WTC11 (cell line): Measurements from ENCODE around the gene KDM5B. TPM values are rescaled to one million over a fixed set of nuclear protein-coding genes. Genes with fewer than 3 reads are reported as not detected.

Experiments used
- ATAC-seq: fragments of 200-7000 bp; cut with Tn5 transposase; 2 replicates; pipeline ENCODE4 v1.10.0; 2021; ENCODE audit warnings: mild to moderate bottlenecking, moderate library complexity
- CTCF ChIA-PET: fragments of 300-600 bp; sonication (Branson Sonifier 250); formaldehyde crosslinking; loops from one replicate; lab custom pipeline; 2021; ENCODE audit warnings: antibody characterized with exemption; lab: Charles Lee
- POLR2A ChIA-PET: fragments of 350-600 bp; sonication (Branson Sonifier 250); formaldehyde crosslinking; loops from one replicate; lab custom pipeline; 2021; ENCODE audit warnings: antibody characterized with exemption; lab: Charles Lee
- DNase-seq: peaks from one replicate; pipeline ENCODE4 v3.0.0; 2021; ENCODE audit warnings: low spot score
- H3K27ac Mint-ChIP-seq: 2 replicates; pipeline ENCODE4 v1.8.0; 2021; ENCODE audit warnings: mixed read lengths
- H3K27me3 Mint-ChIP-seq: 2 replicates; pipeline ENCODE4 v1.8.0; 2021; ENCODE audit warnings: low read depth, mild to moderate bottlenecking, moderate library complexity, mixed read lengths
- H3K36me3 Mint-ChIP-seq: 2 replicates; pipeline ENCODE4 v1.8.0; 2021; ENCODE audit warnings: mixed read lengths
- H3K4me1 Mint-ChIP-seq: 2 replicates; pipeline ENCODE4 v1.8.0; 2022; ENCODE audit warnings: mixed read lengths
- H3K4me3 Mint-ChIP-seq: 2 replicates; pipeline ENCODE4 v1.8.0; 2021; ENCODE audit warnings: mild to moderate bottlenecking, moderate library complexity, mixed read lengths
- H3K9me3 Mint-ChIP-seq: 2 replicates; pipeline ENCODE4 v1.8.0; 2021; ENCODE audit warnings: mixed read lengths
- CBFB ChIP-seq: sonication (generic); formaldehyde crosslinking; IDR thresholded peaks from 2 replicates; pipeline ENCODE4 v1.8.1; 2022; ENCODE audit warnings: mild to moderate bottlenecking, low read depth, missing genetic modification reagents
- EMX1 ChIP-seq: fragments of 250-450 bp; sonication (Bioruptor Pico); IDR thresholded peaks from 2 replicates; pipeline ENCODE4 v1.8.0; 2021; ENCODE audit warnings: mild to moderate bottlenecking
- HMGA2 ChIP-seq: fragments of 250-450 bp; sonication (Bioruptor Pico); IDR thresholded peaks from 2 replicates; pipeline ENCODE4 v1.4.0; 2021; ENCODE audit warnings: mild to moderate bottlenecking, moderate library complexity
- IRF2 ChIP-seq: sonication (generic); formaldehyde crosslinking; IDR thresholded peaks from 2 replicates; pipeline ENCODE4 v1.8.0; 2022; ENCODE audit warnings: low read depth, missing genetic modification reagents, borderline replicate concordance
- JAZF1 ChIP-seq: fragments of 250-450 bp; sonication (Bioruptor Pico); IDR thresholded peaks from 2 replicates; pipeline ENCODE4 v1.9.0; 2021; ENCODE audit warnings: moderate library complexity, mild to moderate bottlenecking, inconsistent platforms
- JUN ChIP-seq: sonication (generic); formaldehyde crosslinking; IDR thresholded peaks from 2 replicates; pipeline ENCODE4 v1.8.0; 2023; ENCODE audit warnings: mild to moderate bottlenecking, missing genetic modification reagents
- NFATC4 ChIP-seq: fragments of 250-450 bp; sonication (Bioruptor Pico); IDR thresholded peaks from 2 replicates; pipeline ENCODE4 v1.9.0; 2021; ENCODE audit warnings: mild to moderate bottlenecking
- PRDM15 ChIP-seq: sonication (generic); formaldehyde crosslinking; IDR thresholded peaks from 2 replicates; pipeline ENCODE4 v1.8.0; 2022; ENCODE audit warnings: missing genetic modification reagents
- PREB ChIP-seq: sonication (generic); formaldehyde crosslinking; IDR thresholded peaks from 2 replicates; pipeline ENCODE4 v1.8.1; 2022; ENCODE audit warnings: mild to moderate bottlenecking, missing genetic modification reagents, moderate library complexity, borderline replicate concordance
- SOX15 ChIP-seq: fragments of 250-450 bp; sonication (Bioruptor Pico); IDR thresholded peaks from 2 replicates; pipeline ENCODE4 v1.9.0; 2021; ENCODE audit warnings: mild to moderate bottlenecking
- SP1 ChIP-seq: sonication (generic); formaldehyde crosslinking; conservative IDR thresholded peaks from 2 replicates; pipeline ENCODE4 v1.8.1; 2022; ENCODE audit warnings: missing genetic modification reagents
- TCF7 ChIP-seq: sonication (generic); formaldehyde crosslinking; IDR thresholded peaks from 2 replicates; pipeline ENCODE4 v1.8.0; 2022; ENCODE audit warnings: mild to moderate bottlenecking, low read depth, missing genetic modification reagents, moderate library complexity
- TEAD1 ChIP-seq: sonication (generic); formaldehyde crosslinking; IDR thresholded peaks from 2 replicates; pipeline ENCODE4 v1.8.0; 2022; ENCODE audit warnings: mild to moderate bottlenecking, missing genetic modification reagents
- ZNF263 ChIP-seq: sonication (generic); formaldehyde crosslinking; IDR thresholded peaks from 2 replicates; pipeline ENCODE4 v1.8.1; 2022; ENCODE audit warnings: low read depth, mild to moderate bottlenecking, moderate library complexity, missing genetic modification reagents
- ZNF416 ChIP-seq: fragments of 250-450 bp; sonication (Bioruptor Pico); IDR thresholded peaks from 2 replicates; pipeline ENCODE4 v1.9.0; 2021; ENCODE audit warnings: mild to moderate bottlenecking, inconsistent platforms
- ZNF425 ChIP-seq: fragments of 250-450 bp; sonication (Bioruptor Pico); conservative IDR thresholded peaks from 2 replicates; pipeline ENCODE4 v1.9.0; 2021; ENCODE audit warnings: mild to moderate bottlenecking
- ZSCAN18 ChIP-seq: fragments of 250-450 bp; sonication (Bioruptor Pico); IDR thresholded peaks from 2 replicates; pipeline ENCODE4 v2.1.2; 2022; ENCODE audit warnings: mild to moderate bottlenecking, moderate library complexity
- total RNA-seq: library from RNA; stranded (reverse); gene quantifications from 3 replicates; pipeline ENCODE4 v1.2.3, GENCODE V29; 2021

The KDM5B gene
- total RNA-seq, 1 experiment from 2014 or later = 222 TPM

GRCh38 chr1:202728951-202729350, 79.3 kb downstream of the KDM5B start:
- ChIA-PET POLR2A (no interaction called here), CTCF (interaction anchor here (2.0 kb wide), 1 partner anchor 9 kb away, joined by 6 read pairs; no protein-coding TSS in a partner anchor)
- no peaks in the 10 kb centered on the region for H3K4me1 Mint-ChIP-seq
- H3K36me3 Mint-ChIP-seq = peaks cover 76% of the 10 kb centered on the region
- no peak overlapping the region for H3K4me3 Mint-ChIP-seq
- no peaks in the 10 kb centered on the region for H3K9me3 Mint-ChIP-seq
- DNase-seq (no peak), ATAC-seq (no peak)
- H3K27ac Mint-ChIP-seq = no peak overlapping the region
- TF ChIP-seq HMGA2 (CRISPR knock-in tag) = no peak
- TF ChIP-seq SP1 (CRISPR knock-in tag) = no peak
- TF ChIP-seq JUN (CRISPR knock-in tag) = no peak
- no peaks in the 10 kb centered on the region for H3K27me3 Mint-ChIP-seq

- H3K4me1 Mint-ChIP-seq = no peaks in the 10 kb centered on the region
- CTCF ChIA-PET = interaction anchor here (0.9 to 3.4 kb wide), 2 partner anchors 66 to 224 kb away, joined by 4 to 8 read pairs; no protein-coding TSS in a partner anchor
Measured at GRCh38 chr1:202725526-202725925, 82.7 kb downstream of the KDM5B start.

GRCh38 chr1:202723708-202724107, 84.5 kb downstream of the KDM5B start:
- H3K9me3 Mint-ChIP-seq = no peaks in the 10 kb centered on the region
- DNase-seq = no peak
- POLR2A ChIA-PET = no interaction called here
- peak overlapping the region; percentile 63; the same call in 1 of the 2 replicates for H3K27ac Mint-ChIP-seq
- H3K4me3 Mint-ChIP-seq = no peak overlapping the region
- H3K27me3 Mint-ChIP-seq = no peaks in the 10 kb centered on the region
- peaks cover 23% of the 10 kb centered on the region for H3K36me3 Mint-ChIP-seq
- CTCF ChIA-PET = interaction anchor here (3.4 kb wide), 1 partner anchor 64 kb away, joined by 8 read pairs; no protein-coding TSS in a partner anchor
- no peak for TF ChIP-seq PRDM15 (CRISPR knock-in tag)
- no peaks in the 10 kb centered on the region for H3K4me1 Mint-ChIP-seq
- no peak for ATAC-seq

More at GRCh38 chr1:202725526-202725925, 82.7 kb downstream of the KDM5B start:
- TF ChIP-seq ZNF416 (no peak), ZSCAN18 (CRISPR knock-in tag) (no peak), CBFB (CRISPR knock-in tag) (no peak), JUN (CRISPR knock-in tag) (no peak), NFATC4 (CRISPR knock-in tag) (no peak), EMX1 (CRISPR knock-in tag) (no peak), SOX15 (no peak), ZNF263 (CRISPR knock-in tag) (no peak), TEAD1 (CRISPR knock-in tag) (no peak), PREB (CRISPR knock-in tag) (no peak), TCF7 (CRISPR knock-in tag) (no peak), ZNF425 (no peak), IRF2 (no peak), JAZF1 (CRISPR knock-in tag) (no peak)
- Mint-ChIP-seq H3K4me3 (no peak overlapping the region), H3K27me3 (no peaks in the 10 kb centered on the region), H3K36me3 (peaks cover 41% of the 10 kb centered on the region), H3K9me3 (no peaks in the 10 kb centered on the region), H3K27ac (no peak overlapping the region)
- no peak for ATAC-seq
- POLR2A ChIA-PET = no interaction called here
- DNase-seq = no peak
